Left ventricle myocardium inferior (tissue), 1 donor: ENCODE results near the gene KRT74. TPM values are rescaled to one million over a fixed set of nuclear protein-coding genes. Genes with fewer than 3 reads are reported as not detected.

ENCODE experiments used
- DNase-seq: peaks from one replicate; pipeline ENCODE4 v3.0.0-alpha.2; 2020
- H3K27ac ChIP-seq: fragments of 200-600 bp; replicated peaks from 2 replicates; pipeline ENCODE4 v1.8.0; 2021
- H3K27me3 ChIP-seq: fragments of 200-600 bp; 2 replicates; pipeline ENCODE4 v1.8.0; 2021; ENCODE audit warnings: low read depth
- H3K36me3 ChIP-seq: fragments of 200-600 bp; 2 replicates; pipeline ENCODE4 v1.8.0; 2021
- H3K4me1 ChIP-seq: fragments of 200-600 bp; 2 replicates; pipeline ENCODE4 v1.8.0; 2021
- H3K4me3 ChIP-seq: fragments of 200-600 bp; 2 replicates; pipeline ENCODE4 v1.8.0; 2021; ENCODE audit warnings: mild to moderate bottlenecking, moderate library complexity
- H3K9me3 ChIP-seq: fragments of 200-600 bp; replicated peaks from 2 replicates; pipeline ENCODE4 v1.8.0; 2021
- CTCF ChIP-seq: fragments of 200-600 bp; IDR thresholded peaks from 2 replicates; pipeline ENCODE4 v1.8.0; 2021; ENCODE audit warnings: antibody characterized with exemption, mild to moderate bottlenecking, borderline replicate concordance
- intact Hi-C: fragments of 100-400 bp; cut with micrococcal nuclease; formaldehyde crosslinking; loops from one replicate; pipeline ENCODE4 v1.11.0; 2022
- total RNA-seq: library from RNA; stranded (reverse); fragmentation: NEBNext Ultra II Directional; extraction: Animal tissue kit (Norgen Biotek cat#: 25700); gene quantifications from one replicate; pipeline ENCODE4 v1.2.1, GENCODE V29; 2021
- donor health status: DM: no; HTN: yes; CAD: no; lungs with severe emphysema.

The KRT74 gene
- total RNA-seq, 1 donor from 2014 or later: 0.14 TPM

GRCh38 chr12:52525661-52526499 is 47.8 kb downstream of the KRT74 start:
- DNase-seq: no peak
- intact Hi-C loops: no loop called here
- no peak overlapping the region for H3K4me3 ChIP-seq

GRCh38 chr12:52524898-52525591 is 48.6 kb downstream of the KRT74 start:
- Histone ChIP-seq H3K36me3 (no peaks in the 10 kb centered on the region), H3K9me3 (no peaks in the 10 kb centered on the region), H3K27ac (no peak overlapping the region), H3K4me3 (no peak overlapping the region), H3K4me1 (no peaks in the 10 kb centered on the region), H3K27me3 (peaks cover 26% of the 10 kb centered on the region)
- no peak for DNase-seq
- TF ChIP-seq CTCF: no peak
- intact Hi-C loops: no loop called here

More at GRCh38 chr12:52525661-52526499, 47.8 kb downstream of the KRT74 start:
- Histone ChIP-seq H3K4me1 (no peaks in the 10 kb centered on the region), H3K9me3 (no peaks in the 10 kb centered on the region), H3K27me3 (peaks cover 24% of the 10 kb centered on the region), H3K36me3 (no peaks in the 10 kb centered on the region), H3K27ac (no peak overlapping the region)
- TF ChIP-seq CTCF: no peak

- H3K4me1 ChIP-seq: no peaks in the 10 kb centered on the region
- no peaks in the 10 kb centered on the region for H3K9me3 ChIP-seq
- H3K27ac ChIP-seq: no peak overlapping the region
- peaks cover 33% of the 10 kb centered on the region for H3K27me3 ChIP-seq
- intact Hi-C loops: no loop called here
- no peak for TF ChIP-seq CTCF
- no peaks in the 10 kb centered on the region for H3K36me3 ChIP-seq
- no peak overlapping the region for H3K4me3 ChIP-seq
- DNase-seq: no peak
Measured at GRCh38 chr12:52524241-52524897, 49.3 kb downstream of the KRT74 start.

- intact Hi-C loops: no loop called here
- Histone ChIP-seq H3K4me1 (no peaks in the 10 kb centered on the region), H3K4me3 (no peak overlapping the region), H3K9me3 (no peaks in the 10 kb centered on the region), H3K27me3 (peaks cover 37% of the 10 kb centered on the region), H3K27ac (no peak overlapping the region), H3K36me3 (no peaks in the 10 kb centered on the region)
- no peak for DNase-seq
- no peak for TF ChIP-seq CTCF
Measured at GRCh38 chr12:52523824-52524223, 49.8 kb downstream of the KRT74 start.

- no peak overlapping the region for H3K27ac ChIP-seq
- H3K9me3 ChIP-seq: no peaks in the 10 kb centered on the region
- no peak for TF ChIP-seq CTCF
- peaks cover 37% of the 10 kb centered on the region for H3K27me3 ChIP-seq
- intact Hi-C loops: no loop called here
- no peak for DNase-seq
- H3K4me3 ChIP-seq: no peak overlapping the region
- no peaks in the 10 kb centered on the region for H3K4me1 ChIP-seq
- H3K36me3 ChIP-seq: no peaks in the 10 kb centered on the region
Measured at GRCh38 chr12:52522346-52523011, 51.2 kb downstream of the KRT74 start.
